ENCODE data around the gene TAS1R2. TPM values are rescaled to one million over a fixed set of nuclear protein-coding genes. Genes with fewer than 3 reads are reported as not detected.

The TAS1R2 gene
- total and polyA plus RNA-seq, 9 of the 15 experiments (the other 6 are each of a cell fraction or from before 2014, with no cell fraction given), result not detected

DNA sequence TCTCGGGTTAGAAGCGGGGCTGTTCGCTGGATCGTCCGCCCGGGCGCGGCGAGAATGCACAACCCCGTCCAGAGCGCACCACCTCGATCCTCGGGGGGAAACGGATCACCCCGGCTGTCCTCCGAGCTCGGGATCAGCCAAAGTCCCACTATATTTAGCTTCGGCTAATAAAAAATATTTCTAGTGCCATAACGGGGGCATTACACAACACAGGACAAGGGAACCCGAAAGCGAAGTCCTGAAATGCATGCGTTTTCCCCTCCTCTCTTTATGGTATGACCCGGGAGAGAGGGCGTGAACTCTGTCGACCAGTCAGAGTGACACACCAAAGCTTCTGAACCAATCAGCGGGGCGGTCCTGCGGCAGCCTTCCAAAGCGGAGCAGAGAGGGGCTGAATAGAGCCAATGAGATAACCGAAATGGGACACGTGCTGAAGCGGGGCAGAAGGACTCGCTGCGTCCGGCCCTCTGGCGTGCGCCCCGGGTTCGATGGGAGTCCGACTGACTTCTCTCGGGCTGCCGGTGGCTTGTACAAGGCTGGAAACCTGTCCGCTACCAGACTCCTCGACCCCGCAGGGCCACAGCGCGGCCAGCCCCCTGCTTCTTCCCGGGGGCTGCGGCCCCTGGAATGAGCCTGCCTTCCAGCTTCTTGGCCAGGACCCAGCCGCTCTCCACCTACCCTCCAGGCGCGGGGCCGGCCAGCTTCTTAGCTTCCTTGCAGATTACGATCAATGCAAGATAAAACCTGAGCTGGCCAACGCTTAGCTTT, 43.2 kb upstream of the TAS1R2 start, which contains the start of gene ALDH4A1 (continued):
- TF ChIP-seq ETV6 (IDR thresholded peaks at IDR 0.05; ENCODE audit: borderline replicate concordance in 1 of 2, low read depth in 2 of 2, low read length in 1 of 2) (no peak), ETV6 (CRISPR knock-in tag; IDR thresholded peaks at IDR 0.05; ENCODE audit: borderline replicate concordance) (no peak), ZBTB1 (CRISPR knock-in tag; IDR thresholded peaks at IDR 0.05; ENCODE audit: borderline replicate concordance, low read depth) (peak; percentile 58; the same call in 1 of the 2 replicates), CREB1 (IDR thresholded peaks at IDR 0.05) (peak; percentile 9), CREB1 (CRISPR knock-in tag; IDR thresholded peaks at IDR 0.05) (peak; percentile 12; the same call in 1 of the 2 replicates), CXXC5 (CRISPR knock-in tag; IDR thresholded peaks at IDR 0.05) (peak; percentile 89), HDAC1 (IDR thresholded peaks at IDR 0.05) (peak in 1 of 2 experiments; percentile 85; a peak in 2 of 4 replicates), SAFB2 (IDR thresholded peaks at IDR 0.05; ENCODE audit: borderline replicate concordance, low read depth, low read length, severe bottlenecking) (no peak), PHF20 (IDR thresholded peaks at IDR 0.05; ENCODE audit: partially characterized antibody) (peak; percentile 44), MYBL2 (IDR thresholded peaks at IDR 0.05; ENCODE audit: low read depth) (no peak), MYBL2 (CRISPR knock-in tag; IDR thresholded peaks at IDR 0.05; ENCODE audit: borderline replicate concordance) (no peak), THRAP3 (IDR thresholded peaks at IDR 0.05; ENCODE audit: borderline replicate concordance) (no peak), SIX5 (IDR thresholded peaks at IDR 0.05; ENCODE audit: borderline replicate concordance in 1 of 2, insufficient read depth in 1 of 2, low read depth in 1 of 2, low read length in 2 of 2) (peak; percentile 18 to 52; a peak in 2 of 4 replicates), PHB (CRISPR knock-in tag; IDR thresholded peaks at IDR 0.05) (no peak)
- TF ChIP-seq, protein P1, sequence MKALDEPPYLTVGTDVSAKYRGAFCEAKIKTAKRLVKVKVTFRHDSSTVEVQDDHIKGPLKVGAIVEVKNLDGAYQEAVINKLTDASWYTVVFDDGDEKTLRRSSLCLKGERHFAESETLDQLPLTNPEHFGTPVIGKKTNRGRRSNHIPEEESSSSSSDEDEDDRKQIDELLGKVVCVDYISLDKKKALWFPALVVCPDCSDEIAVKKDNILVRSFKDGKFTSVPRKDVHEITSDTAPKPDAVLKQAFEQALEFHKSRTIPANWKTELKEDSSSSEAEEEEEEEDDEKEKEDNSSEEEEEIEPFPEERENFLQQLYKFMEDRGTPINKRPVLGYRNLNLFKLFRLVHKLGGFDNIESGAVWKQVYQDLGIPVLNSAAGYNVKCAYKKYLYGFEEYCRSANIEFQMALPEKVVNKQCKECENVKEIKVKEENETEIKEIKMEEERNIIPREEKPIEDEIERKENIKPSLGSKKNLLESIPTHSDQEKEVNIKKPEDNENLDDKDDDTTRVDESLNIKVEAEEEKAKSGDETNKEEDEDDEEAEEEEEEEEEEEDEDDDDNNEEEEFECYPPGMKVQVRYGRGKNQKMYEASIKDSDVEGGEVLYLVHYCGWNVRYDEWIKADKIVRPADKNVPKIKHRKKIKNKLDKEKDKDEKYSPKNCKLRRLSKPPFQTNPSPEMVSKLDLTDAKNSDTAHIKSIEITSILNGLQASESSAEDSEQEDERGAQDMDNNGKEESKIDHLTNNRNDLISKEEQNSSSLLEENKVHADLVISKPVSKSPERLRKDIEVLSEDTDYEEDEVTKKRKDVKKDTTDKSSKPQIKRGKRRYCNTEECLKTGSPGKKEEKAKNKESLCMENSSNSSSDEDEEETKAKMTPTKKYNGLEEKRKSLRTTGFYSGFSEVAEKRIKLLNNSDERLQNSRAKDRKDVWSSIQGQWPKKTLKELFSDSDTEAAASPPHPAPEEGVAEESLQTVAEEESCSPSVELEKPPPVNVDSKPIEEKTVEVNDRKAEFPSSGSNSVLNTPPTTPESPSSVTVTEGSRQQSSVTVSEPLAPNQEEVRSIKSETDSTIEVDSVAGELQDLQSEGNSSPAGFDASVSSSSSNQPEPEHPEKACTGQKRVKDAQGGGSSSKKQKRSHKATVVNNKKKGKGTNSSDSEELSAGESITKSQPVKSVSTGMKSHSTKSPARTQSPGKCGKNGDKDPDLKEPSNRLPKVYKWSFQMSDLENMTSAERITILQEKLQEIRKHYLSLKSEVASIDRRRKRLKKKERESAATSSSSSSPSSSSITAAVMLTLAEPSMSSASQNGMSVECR (CRISPR knock-in tag; IDR thresholded peaks at IDR 0.05), result peak; percentile 86
- TF ChIP-seq, protein P2, sequence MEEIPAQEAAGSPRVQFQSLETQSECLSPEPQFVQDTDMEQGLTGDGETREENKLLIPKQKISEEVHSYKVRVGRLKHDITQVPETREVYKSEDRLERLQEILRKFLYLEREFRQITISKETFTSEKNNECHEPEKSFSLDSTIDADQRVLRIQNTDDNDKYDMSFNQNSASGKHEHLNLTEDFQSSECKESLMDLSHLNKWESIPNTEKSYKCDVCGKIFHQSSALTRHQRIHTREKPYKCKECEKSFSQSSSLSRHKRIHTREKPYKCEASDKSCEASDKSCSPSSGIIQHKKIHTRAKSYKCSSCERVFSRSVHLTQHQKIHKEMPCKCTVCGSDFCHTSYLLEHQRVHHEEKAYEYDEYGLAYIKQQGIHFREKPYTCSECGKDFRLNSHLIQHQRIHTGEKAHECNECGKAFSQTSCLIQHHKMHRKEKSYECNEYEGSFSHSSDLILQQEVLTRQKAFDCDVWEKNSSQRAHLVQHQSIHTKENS (CRISPR knock-in tag; IDR thresholded peaks at IDR 0.05), result no peak
